GM12801 (cell line): ENCODE results near the gene PGA3.
"Not testable (repeated sequence)": the region's sequence is repeated elsewhere in the genome, so short reads cannot be mapped to it uniquely, and the experiment has no call there.

Experiments
- CTCF ChIP-seq: IDR thresholded peaks from one replicate; pipeline ENCODE4 v1.5.1; 2011; ENCODE audit warnings: control low read depth; ENCODE audit not compliant: insufficient read length; ENCODE audit errors: extremely low read depth

The PGA3 gene

GRCh38 chr11:61202950-61203746, at the start of gene PGA3:
TSS of gene PGA3 (plus strand) at chr11:61203515. CDS start at chr11:61203565, 50 bp downstream.
- not testable (repeated sequence) for TF ChIP-seq CTCF

GRCh38 chr11:61153593-61154095, 49.7 kb upstream of the PGA3 start:
- no peak for TF ChIP-seq CTCF

- no peak for TF ChIP-seq CTCF
Measured at GRCh38 chr11:61154528-61154927, 48.8 kb upstream of the PGA3 start.

GRCh38 chr11:61155312-61155711, 48.0 kb upstream of the PGA3 start:
- TF ChIP-seq CTCF = no peak

GRCh38 chr11:61155741-61156140, 47.6 kb upstream of the PGA3 start:
- TF ChIP-seq CTCF = no peak

- TF ChIP-seq CTCF = no peak
Measured at GRCh38 chr11:61157743-61158142, 45.6 kb upstream of the PGA3 start.

GRCh38 chr11:61158691-61159381, 44.5 kb upstream of the PGA3 start:
- TF ChIP-seq CTCF = no peak
